ENCODE results near the gene CFAP251.

DNA sequence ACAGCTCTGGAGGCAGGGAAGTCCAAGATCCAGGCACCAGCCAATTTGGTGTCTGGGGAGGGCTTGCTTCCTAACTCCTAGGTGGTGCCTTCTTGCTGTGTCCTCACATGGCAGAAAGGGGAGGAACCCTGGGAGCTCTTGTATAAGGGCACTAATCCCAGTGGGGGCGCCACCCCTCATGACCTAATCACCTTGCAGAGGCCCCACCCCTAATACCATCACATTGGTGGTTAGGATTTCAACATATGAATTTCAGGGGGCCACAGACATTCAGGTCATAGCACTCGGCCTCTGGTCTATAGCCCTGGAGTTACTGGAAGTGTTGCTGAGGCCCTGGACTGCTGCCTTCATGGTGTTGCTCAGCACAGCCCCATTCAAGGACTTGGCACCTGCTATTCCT is 15.2 kb upstream of the CFAP251 start:
- TF ChIP-seq CTCF (tag by site-specific recombination; IDR thresholded peaks at IDR 0.05) = no peak
- TF ChIP-seq ZSCAN30 (tag by site-specific recombination; IDR thresholded peaks at IDR 0.05) = no peak
- TF ChIP-seq ZBTB17 (tag by site-specific recombination; IDR thresholded peaks at IDR 0.05) = no peak
- TF ChIP-seq ZNF324 (tag by site-specific recombination; IDR thresholded peaks at IDR 0.05) = no peak
- TF ChIP-seq GLIS2 (tag by site-specific recombination; IDR thresholded peaks at IDR 0.05) = no peak
